HepG2 (cell line): ENCODE results near the gene TTPAL. TPM values are rescaled to one million over a fixed set of nuclear protein-coding genes. Genes with fewer than 3 reads are reported as not detected.
A peak's percentile ranks its signal among the peaks of the same experiment; 100 is the strongest.

Source experiments
- ADNP ChIP-seq: sonication (generic); formaldehyde crosslinking; IDR thresholded peaks from 2 replicates; pipeline ENCODE4 v1.4.0; 2020; ENCODE audit warnings: missing genetic modification reagents
- DZIP1 ChIP-seq: sonication (generic); formaldehyde crosslinking; IDR thresholded peaks from 2 replicates; pipeline ENCODE4 v1.5.0; 2020; ENCODE audit warnings: mild to moderate bottlenecking, missing genetic modification reagents
- FOXO1 ChIP-seq: sonication (generic); formaldehyde crosslinking; IDR thresholded peaks from 2 replicates; pipeline ENCODE4 v1.4.0; 2020; ENCODE audit warnings: missing genetic modification reagents
- GPN1 ChIP-seq: sonication (generic); formaldehyde crosslinking; IDR thresholded peaks from 2 replicates; pipeline ENCODE4 v1.5.1; 2020; ENCODE audit warnings: missing genetic modification reagents, borderline replicate concordance
- MEF2D ChIP-seq: sonication (generic); formaldehyde crosslinking; IDR thresholded peaks from 2 replicates; pipeline ENCODE4 v1.5.1; 2020; ENCODE audit warnings: mild to moderate bottlenecking, missing genetic modification reagents
- PHF5A ChIP-seq: IDR thresholded peaks from one replicate; pipeline ENCODE4 v1.6.1; 2018; ENCODE audit warnings: low read depth, missing genetic modification reagents; ENCODE audit not compliant: unreplicated experiment
- SMAD3 ChIP-seq: sonication (generic); formaldehyde crosslinking; IDR thresholded peaks from 2 replicates; pipeline ENCODE4 v1.4.0; 2020; ENCODE audit warnings: missing genetic modification reagents
- SRSF1 ChIP-seq: fragments of 200-400 bp; formaldehyde crosslinking; optimal IDR thresholded peaks from 2 replicates; pipeline ENCODE3; 2017; ENCODE audit warnings: mild to moderate bottlenecking, low read depth, low read length, moderate library complexity
- THRA ChIP-seq: sonication (generic); formaldehyde crosslinking; IDR thresholded peaks from 2 replicates; pipeline ENCODE4 v1.4.0; 2020; ENCODE audit warnings: missing genetic modification reagents, borderline replicate concordance
- TSC22D2 ChIP-seq: sonication (generic); formaldehyde crosslinking; IDR thresholded peaks from 2 replicates; pipeline ENCODE4 v1.5.1; 2020; ENCODE audit warnings: missing genetic modification reagents, mild to moderate bottlenecking, borderline replicate concordance
- YY1 ChIP-seq: IDR thresholded peaks from 2 replicates; pipeline ENCODE4 v1.6.1; 2011; ENCODE audit warnings: low read length, low read depth, moderate library complexity, mild to moderate bottlenecking; ENCODE audit not compliant: insufficient read depth, insufficient replicate concordance
- ZMYM2 ChIP-seq: sonication (generic); formaldehyde crosslinking; IDR thresholded peaks from 2 replicates; pipeline ENCODE4 v1.8.0; 2022; ENCODE audit warnings: mild to moderate bottlenecking, missing genetic modification reagents
- ZNF362 ChIP-seq: sonication (generic); formaldehyde crosslinking; IDR thresholded peaks from 2 replicates; pipeline ENCODE4 v1.4.0; 2020; ENCODE audit warnings: missing genetic modification reagents, mild to moderate bottlenecking, borderline replicate concordance
- ZNF589 ChIP-seq: sonication (generic); formaldehyde crosslinking; conservative IDR thresholded peaks from 2 replicates; pipeline ENCODE4 v1.8.0; 2022; ENCODE audit warnings: mild to moderate bottlenecking, moderate library complexity, missing genetic modification reagents
- ZNF598 ChIP-seq: sonication (generic); formaldehyde crosslinking; IDR thresholded peaks from 2 replicates; pipeline ENCODE4 v1.5.1; 2020; ENCODE audit warnings: mild to moderate bottlenecking, missing genetic modification reagents, borderline replicate concordance
- ZNF720 ChIP-seq: sonication (generic); formaldehyde crosslinking; IDR thresholded peaks from 2 replicates; pipeline ENCODE4 v1.4.0; 2020; ENCODE audit warnings: missing genetic modification reagents
- ZSCAN22 ChIP-seq: sonication (generic); formaldehyde crosslinking; IDR thresholded peaks from 2 replicates; pipeline ENCODE4 v1.4.0; 2020; ENCODE audit warnings: mild to moderate bottlenecking, missing genetic modification reagents
- polyA plus RNA-seq, 8 experiments: library from polyadenylated mRNA; depleted of rRNA in 3 of 8; stranded (reverse) in 7 of 8; unstranded in 1 of 8; fragments of >200 nt; fragmentation: Illumina TruSeq in 4 of 8; extraction: Trizol in 4 of 8; gene quantifications; 2 replicates each; pipeline versions ENCODE4 v1.2.1 to v1.2.3, GENCODE V29; 2011 to 2016; ENCODE audit warnings: low read depth in 4 of 8, missing spikeins in 1 of 8, mixed read lengths in 1 of 8; ENCODE audit not compliant: insufficient read depth in 1 of 8
- total RNA-seq, 5 experiments: library from RNA; depleted of rRNA; stranded (reverse); fragments of >200 nt; fragmentation: Illumina TruSeq; extraction: Trizol; gene quantifications; 2 replicates each; pipeline ENCODE4 v1.2.3, GENCODE V29; 2016; ENCODE audit warnings: low read depth in 1 of 5

The TTPAL gene
- total and polyA plus RNA-seq, 2 of the 13 experiments (the other 11 are each of a cell fraction or from before 2014, with no cell fraction given) = 4.3 to 18.8 TPM

- no peak for TF ChIP-seq FOXO1
- TF ChIP-seq ZMYM2 (CRISPR knock-in tag) = no peak
- TF ChIP-seq PHF5A (CRISPR knock-in tag) = no peak
- TF ChIP-seq THRA = peak; percentile 67; the same call in 1 of the 2 replicates
- TF ChIP-seq SMAD3 (CRISPR knock-in tag) = 0 out of 2 replicates have a peak, but pooled peaks have one; percentile 58
- TF ChIP-seq YY1 = no peak
- no peak for TF ChIP-seq ADNP (CRISPR knock-in tag)
- TF ChIP-seq ZNF589 (CRISPR knock-in tag) = no peak
- no peak for TF ChIP-seq ZNF362 (CRISPR knock-in tag)
- TF ChIP-seq SRSF1 = no peak
- no peak for TF ChIP-seq ZSCAN22
- TF ChIP-seq DZIP1 = no peak
- TF ChIP-seq GPN1 = no peak
- 0 out of 2 replicates have a peak, but pooled peaks have one; percentile 22 for TF ChIP-seq MEF2D (CRISPR knock-in tag)
- TF ChIP-seq ZNF598 (CRISPR knock-in tag) = no peak; the same call in 1 of the 2 replicates
- TF ChIP-seq TSC22D2 (CRISPR knock-in tag) = peak; percentile 96; the same call in 1 of the 2 replicates
- TF ChIP-seq ZNF720 (CRISPR knock-in tag) = 0 out of 2 replicates have a peak, but pooled peaks have one; percentile 77
Observed at GRCh38 chr20:44471481-44471882, 4.2 kb upstream of the TTPAL start (continued).
